Smooth muscle cell of the coronary artery (primary cell): ENCODE data around the gene RNF8. TPM values are rescaled to one million over a fixed set of nuclear protein-coding genes. Genes with fewer than 3 reads are reported as not detected.

Experiments used
- total RNA-seq: library from RNA; depleted of rRNA; stranded (reverse); fragments of >200 nt; gene quantifications from 2 replicates; pipeline ENCODE4 v1.2.3, GENCODE V29; 2014; ENCODE audit warnings: low replicate concordance

RNF8 gene
- 16.0 and 30.3 TPM in 2 replicates for total RNA-seq

GRCh38 chr6:37353761-37354525 is at the start of gene RNF8:
TSS of gene RNF8 (plus strand) at chr6:37353983. CDS start at chr6:37354165, 182 bp downstream.

GRCh38 chr6:37432916-37433656 is 79.3 kb downstream of the RNF8 start, which contains the start of gene CMTR1:
TSS of gene CMTR1 (plus strand) at chr6:37433221. CDS start at chr6:37435630, 2,409 bp downstream.

Other genes with a start within 250 kb of the RNF8 start
- 10.9 and 25.2 TPM in 2 replicates for gene PIM1, start 183.8 kb upstream of the RNF8 start, total RNA-seq
- 2.9 and 5.0 TPM in 2 replicates for gene TBC1D22B, start 96.2 kb upstream of the RNF8 start, total RNA-seq
- gene TMEM217, start 95.8 kb upstream of the RNF8 start, total RNA-seq: 1.4 and 2.4 TPM in 2 replicates
- gene CMTR1, start 79.2 kb downstream of the RNF8 start, total RNA-seq: 25.5 and 32.4 TPM in 2 replicates
- 6.8 and 27.0 TPM in 2 replicates for gene CCDC167, start 145.9 kb downstream of the RNF8 start, total RNA-seq